Sigmoid colon (tissue), 7 donors: ENCODE measurements around the gene TSEN54. TPM values are rescaled to one million over a fixed set of nuclear protein-coding genes. Genes with fewer than 3 reads are reported as not detected.

Experiments
- DNase-seq: peaks from one replicate; pipeline ENCODE4 v3.0.0-alpha.2; 2019
- H3K27ac ChIP-seq, 4 donors: fragments of 200-600 bp; sonication (generic); one replicate each; pipeline ENCODE4 v1.5.1; 2016 to 2019; ENCODE audit warnings: mild to moderate bottlenecking in 1 of 4
- H3K27me3 ChIP-seq, 3 donors: fragments of 200-600 bp; sonication (generic); one replicate each; pipeline ENCODE4 v1.5.1; 2019; ENCODE audit warnings: mild to moderate bottlenecking in 1 of 3
- H3K36me3 ChIP-seq, 4 donors: fragments of 200-600 bp; sonication (generic); one replicate each; pipeline ENCODE4 v1.5.1; 2016 to 2019
- H3K4me1 ChIP-seq, 4 donors: fragments of 200-600 bp; sonication (generic); one replicate each; pipeline ENCODE4 v1.5.1; 2017 to 2019
- H3K4me3 ChIP-seq, 4 donors: fragments of 200-600 bp; sonication (generic); one replicate each; pipeline ENCODE4 v1.5.1; 2017 to 2019; ENCODE audit warnings: mild to moderate bottlenecking in 2 of 4, moderate library complexity in 1 of 4
- H3K9me3 ChIP-seq, 4 donors: fragments of 200-600 bp in 3 of 4; sonication (generic) in 3 of 4; one replicate each; pipeline versions ENCODE4 v1.5.1 to v1.6.1; 2013 to 2019
- CTCF ChIP-seq, 4 experiments: fragments of 450-650 bp in 3 of 4; fragments of 200-600 bp in 1 of 4; IDR thresholded peaks; one replicate each; pipeline ENCODE4 v1.5.1; 2016 to 2019; ENCODE audit warnings: antibody characterized with exemption in 4 of 4, mild to moderate bottlenecking in 3 of 4, moderate library complexity in 2 of 4
- EP300 ChIP-seq, 4 donors: sonication (generic); formaldehyde crosslinking; IDR thresholded peaks; one replicate each; pipeline ENCODE4 v1.6.1; 2017; ENCODE audit warnings: antibody characterized with exemption in 4 of 4
- POLR2A ChIP-seq, 2 donors: fragments of 450-650 bp; IDR thresholded peaks; one replicate each; pipeline ENCODE4 v1.6.1; 2016; ENCODE audit warnings: antibody characterized with exemption in 2 of 2, mild to moderate bottlenecking in 2 of 2, moderate library complexity in 2 of 2
- POLR2AphosphoS5 ChIP-seq, 4 donors: sonication (generic); formaldehyde crosslinking; IDR thresholded peaks; one replicate each; pipeline ENCODE4 v1.6.1; 2017; ENCODE audit warnings: antibody characterized with exemption in 4 of 4
- WGBS, 2 donors: extraction: QIAGEN DNeasy Blood & Tissue Kit; methylation state at CpG; one replicate each; pipeline ENCODE4 v1.1.7; 2013; 5-methylcytosine and 5-hydroxymethylcytosine counted together
- intact Hi-C: fragments of 100-400 bp; cut with DNase I; formaldehyde crosslinking; loops from one replicate; pipeline ENCODE4 v1.15.1; 2023
- polyA plus RNA-seq, 3 donors: library from polyadenylated mRNA; stranded (reverse); fragments of 200-250 nt; gene quantifications; one replicate each; pipeline ENCODE4 v1.2.3, GENCODE V29; 2013
- total RNA-seq, 4 donors: library from RNA; depleted of rRNA; stranded (reverse); fragments of >200 nt; gene quantifications; one replicate each; pipeline ENCODE4 v1.1.0, GENCODE V29; 2016
- donor health status: healthy with polysubstance abuse.
- donor health status: Bipolar disorder and iron deficiency.
- donor health status: healthy.

TSEN54 gene
- total and polyA plus RNA-seq, 7 donors = 11.1 to 43.7 (median 25.3) TPM

GRCh38 chr17:75490953-75491649, 25.2 kb upstream of the TSEN54 start:
- DNase-seq = no peak
- no peaks in the 10 kb centered on the region for H3K27me3 ChIP-seq
- H3K4me1 ChIP-seq = peaks cover 0 to 18% (median 13%) of the 10 kb centered on the region in 4 donors
- H3K9me3 ChIP-seq = no peaks in the 10 kb centered on the region
- H3K27ac ChIP-seq = peak overlapping the region in 1 of 4 donors; percentile 49
- intact Hi-C loops = no loop called here
- 83 to 87% methylated on average over 19 of the region's 19 CpGs for WGBS, 2 donors
- TF ChIP-seq POLR2AphosphoS5 (IDR thresholded peaks at IDR 0.05) = no peak
- TF ChIP-seq EP300 (IDR thresholded peaks at IDR 0.05) = no peak
- TF ChIP-seq POLR2A (IDR thresholded peaks at IDR 0.05) = no peak
- TF ChIP-seq CTCF (IDR thresholded peaks at IDR 0.05) = no peak
- peaks cover 41 to 58% (median 46%) of the 10 kb centered on the region in 4 donors for H3K36me3 ChIP-seq
- H3K4me3 ChIP-seq = no peak overlapping the region

GRCh38 chr17:75491680-75492079, 24.6 kb upstream of the TSEN54 start:
- H3K27ac ChIP-seq = no peak overlapping the region
- no peaks in the 10 kb centered on the region for H3K27me3 ChIP-seq
- no peaks in the 10 kb centered on the region for H3K9me3 ChIP-seq
- H3K36me3 ChIP-seq = peaks cover 46 to 64% (median 51%) of the 10 kb centered on the region in 4 donors
- DNase-seq = no peak
- intact Hi-C loops = no loop called here
- TF ChIP-seq EP300 (IDR thresholded peaks at IDR 0.05) (no peak), CTCF (IDR thresholded peaks at IDR 0.05) (no peak), POLR2A (IDR thresholded peaks at IDR 0.05) (no peak), POLR2AphosphoS5 (IDR thresholded peaks at IDR 0.05) (no peak)
- 92 to 94% methylated on average over 15 of the region's 15 CpGs for WGBS, 2 donors
- H3K4me1 ChIP-seq = peaks cover 0 to 18% (median 13%) of the 10 kb centered on the region in 4 donors
- no peak overlapping the region for H3K4me3 ChIP-seq

GRCh38 chr17:75492555-75493168, 23.7 kb upstream of the TSEN54 start:
- H3K9me3 ChIP-seq = no peaks in the 10 kb centered on the region
- no peak for TF ChIP-seq POLR2A (IDR thresholded peaks at IDR 0.05)
- no peak for TF ChIP-seq POLR2AphosphoS5 (IDR thresholded peaks at IDR 0.05)
- no peak for TF ChIP-seq CTCF (IDR thresholded peaks at IDR 0.05)
- no peak for TF ChIP-seq EP300 (IDR thresholded peaks at IDR 0.05)
- intact Hi-C loops = no loop called here
- no peaks in the 10 kb centered on the region for H3K27me3 ChIP-seq
- WGBS, 2 donors = 90 to 91% methylated on average over 23 of the region's 23 CpGs
- DNase-seq = no peak
- H3K4me1 ChIP-seq = peaks cover 0 to 9% (median 5%) of the 10 kb centered on the region in 4 donors
- H3K4me3 ChIP-seq = no peak overlapping the region
- H3K27ac ChIP-seq = no peak overlapping the region
- H3K36me3 ChIP-seq = peaks cover 46 to 74% (median 56%) of the 10 kb centered on the region in 4 donors

GRCh38 chr17:75493476-75494129, 22.7 kb upstream of the TSEN54 start:
- intact Hi-C loops = no loop called here
- Histone ChIP-seq H3K9me3 (no peaks in the 10 kb centered on the region), H3K36me3 (peaks cover 46 to 81% (median 62%) of the 10 kb centered on the region in 4 donors), H3K27me3 (no peaks in the 10 kb centered on the region), H3K4me1 (peaks cover 0 to 2% (median 0%) of the 10 kb centered on the region in 4 donors), H3K27ac (no peak overlapping the region), H3K4me3 (no peak overlapping the region)
- WGBS, 2 donors = 97% methylated on average over 23 of the region's 23 CpGs
- DNase-seq = no peak
- TF ChIP-seq POLR2A (IDR thresholded peaks at IDR 0.05) (no peak), EP300 (IDR thresholded peaks at IDR 0.05) (no peak), POLR2AphosphoS5 (IDR thresholded peaks at IDR 0.05) (no peak), CTCF (IDR thresholded peaks at IDR 0.05) (no peak)
